GM12865 (cell line): ENCODE data around the gene BASP1.

ENCODE experiments used
- DNase-seq: peaks from one replicate; pipeline ENCODE4 v3.0.0; 2010; ENCODE audit warnings: low read depth
- H3K4me3 ChIP-seq: 2 replicates; pipeline ENCODE4 v1.5.1; 2011; ENCODE audit warnings: mild to moderate bottlenecking, low read depth, low read length, control low read depth
- TF ChIP-seq, protein P1 (sequence below): IDR thresholded peaks from 2 replicates; pipeline ENCODE4 v1.5.1; 2011; ENCODE audit warnings: low read length, control low read depth, low read depth, inconsistent platforms; ENCODE audit not compliant: insufficient read depth; ENCODE audit errors: missing control alignments

BASP1 gene

DNA sequence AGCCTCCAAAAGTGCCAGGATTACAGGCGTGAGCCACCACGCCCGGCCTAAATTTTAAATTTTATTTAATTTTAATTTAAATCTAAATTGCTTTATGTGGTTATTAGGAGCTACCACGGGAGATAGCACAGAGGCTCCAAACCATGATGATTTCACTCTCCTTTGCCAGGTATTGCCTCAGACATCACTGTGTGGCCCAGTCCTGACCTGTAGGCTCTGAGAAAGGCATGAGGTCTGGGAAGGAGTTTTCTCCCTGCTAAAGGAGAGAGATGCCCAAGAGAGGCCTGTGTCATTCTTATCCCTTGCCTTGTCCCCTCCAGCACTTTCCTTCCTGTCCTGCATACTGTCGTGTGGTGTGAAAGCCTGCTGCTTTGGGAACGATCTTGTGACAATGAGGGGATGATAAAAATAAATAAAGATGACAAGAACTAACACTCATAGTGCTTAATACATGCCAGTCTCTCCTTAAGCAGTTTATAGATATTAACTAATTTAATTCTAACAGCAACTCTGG is 37.0 kb upstream of the BASP1 start:
- no peak for DNase-seq
- no peak overlapping the region for H3K4me3 ChIP-seq
- TF ChIP-seq, protein P1, sequence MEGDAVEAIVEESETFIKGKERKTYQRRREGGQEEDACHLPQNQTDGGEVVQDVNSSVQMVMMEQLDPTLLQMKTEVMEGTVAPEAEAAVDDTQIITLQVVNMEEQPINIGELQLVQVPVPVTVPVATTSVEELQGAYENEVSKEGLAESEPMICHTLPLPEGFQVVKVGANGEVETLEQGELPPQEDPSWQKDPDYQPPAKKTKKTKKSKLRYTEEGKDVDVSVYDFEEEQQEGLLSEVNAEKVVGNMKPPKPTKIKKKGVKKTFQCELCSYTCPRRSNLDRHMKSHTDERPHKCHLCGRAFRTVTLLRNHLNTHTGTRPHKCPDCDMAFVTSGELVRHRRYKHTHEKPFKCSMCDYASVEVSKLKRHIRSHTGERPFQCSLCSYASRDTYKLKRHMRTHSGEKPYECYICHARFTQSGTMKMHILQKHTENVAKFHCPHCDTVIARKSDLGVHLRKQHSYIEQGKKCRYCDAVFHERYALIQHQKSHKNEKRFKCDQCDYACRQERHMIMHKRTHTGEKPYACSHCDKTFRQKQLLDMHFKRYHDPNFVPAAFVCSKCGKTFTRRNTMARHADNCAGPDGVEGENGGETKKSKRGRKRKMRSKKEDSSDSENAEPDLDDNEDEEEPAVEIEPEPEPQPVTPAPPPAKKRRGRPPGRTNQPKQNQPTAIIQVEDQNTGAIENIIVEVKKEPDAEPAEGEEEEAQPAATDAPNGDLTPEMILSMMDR: no peak

DNA sequence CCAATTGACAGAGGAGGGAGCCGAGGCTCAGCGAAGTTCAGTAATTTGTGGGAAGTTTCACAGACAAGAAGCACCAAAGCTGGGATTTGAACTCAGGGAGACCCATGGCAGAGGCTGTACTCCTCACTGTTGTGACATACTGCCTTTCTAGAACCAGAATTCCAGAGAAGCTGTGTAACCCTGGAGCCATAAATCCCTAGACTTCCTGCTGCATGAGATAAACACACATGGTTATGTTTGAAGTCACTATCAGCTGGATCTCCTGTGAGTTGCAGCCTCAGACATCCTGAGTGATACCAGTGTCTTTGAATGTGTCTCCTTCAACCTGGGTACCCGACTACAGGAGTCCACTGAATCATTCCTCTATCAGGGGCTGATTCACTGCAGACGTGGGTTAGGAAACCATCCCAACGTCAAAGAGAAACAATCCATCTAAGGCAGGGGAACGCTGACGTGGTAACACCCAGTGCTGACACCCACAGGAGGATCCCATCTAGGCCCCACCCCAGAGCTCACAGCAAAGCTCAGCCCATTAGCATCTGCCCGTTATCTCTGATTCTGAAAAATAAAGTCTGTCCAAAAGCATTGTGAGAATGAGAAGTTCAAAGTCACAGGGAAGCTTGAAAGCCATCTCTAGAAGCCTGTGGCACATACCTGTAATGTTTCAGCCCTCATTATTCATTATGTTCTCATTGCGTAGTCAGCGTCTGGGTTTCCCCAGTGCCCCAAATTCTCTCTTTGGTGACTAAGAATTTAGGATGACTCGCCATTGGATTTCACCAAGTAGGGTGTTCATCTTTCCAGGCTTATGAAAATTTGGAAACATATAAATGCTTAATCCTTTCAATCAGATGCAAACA is 36.3 kb upstream of the BASP1 start:
- no peak for DNase-seq
- TF ChIP-seq, protein P1: no peak
- no peak overlapping the region for H3K4me3 ChIP-seq

DNA sequence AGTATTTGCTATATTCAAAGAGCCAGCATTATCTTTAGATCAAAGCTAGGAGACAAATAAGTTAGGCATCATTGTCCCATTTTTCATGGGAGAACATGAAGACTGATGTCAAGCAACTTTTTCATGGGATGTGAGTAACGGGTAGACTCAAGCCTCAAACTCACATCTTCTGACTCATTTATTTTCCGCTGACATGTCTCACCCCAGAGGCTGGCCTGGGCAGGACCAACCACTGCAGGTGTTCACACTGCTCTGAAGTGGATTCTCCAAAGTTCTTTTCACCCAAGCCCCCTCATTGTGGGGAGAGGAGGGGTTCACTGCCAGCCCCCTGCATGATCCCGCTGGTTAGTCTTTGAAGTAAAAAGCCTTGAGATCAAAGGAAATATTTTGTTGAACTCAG is 34.9 kb upstream of the BASP1 start:
- DNase-seq: no peak
- TF ChIP-seq, protein P1: no peak

DNA sequence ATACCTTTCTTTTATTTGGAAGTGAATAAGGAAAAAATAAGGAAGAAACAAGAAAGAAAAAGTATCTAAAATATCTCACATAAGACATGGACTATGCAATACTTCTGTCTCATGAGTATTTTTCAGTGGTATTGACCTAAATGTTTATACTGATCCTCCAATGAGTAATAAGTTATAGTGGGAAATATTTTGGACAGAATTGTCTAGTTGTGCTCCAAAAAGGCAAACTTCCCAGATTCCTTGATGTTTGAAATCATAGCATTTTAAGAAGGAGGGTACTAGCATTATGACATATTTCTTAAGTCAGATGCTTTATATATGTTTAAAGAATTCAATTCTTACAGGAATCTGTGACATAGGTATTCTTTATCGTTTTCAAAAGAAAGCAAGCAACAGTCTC is 34.5 kb upstream of the BASP1 start:
- no peak overlapping the region for H3K4me3 ChIP-seq
- DNase-seq: no peak
- TF ChIP-seq, protein P1: no peak

More for the DNA sequence above, 34.9 kb upstream of the BASP1 start:
- no peak overlapping the region for H3K4me3 ChIP-seq

DNA sequence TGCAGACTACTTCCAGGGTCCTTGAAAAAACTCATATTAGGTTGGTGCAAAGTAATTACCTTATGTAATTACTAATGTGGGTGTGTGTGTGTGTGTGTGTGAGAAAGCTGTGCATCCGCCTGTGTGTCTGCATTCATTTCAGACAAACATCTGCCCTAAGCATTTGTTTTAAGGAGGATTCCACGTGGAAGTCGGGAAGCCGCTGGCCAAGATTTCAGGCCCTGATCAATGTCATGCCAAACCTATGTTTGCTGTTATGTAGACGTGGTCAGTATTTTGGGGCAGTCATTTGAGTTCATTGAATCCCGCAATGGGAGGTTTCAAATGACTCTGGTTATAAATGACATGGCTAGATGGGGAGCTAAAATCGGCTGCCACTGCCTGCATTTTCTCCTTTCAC is 33.6 kb upstream of the BASP1 start:
- TF ChIP-seq, protein P1: no peak
- no peak overlapping the region for H3K4me3 ChIP-seq
- no peak for DNase-seq

DNA sequence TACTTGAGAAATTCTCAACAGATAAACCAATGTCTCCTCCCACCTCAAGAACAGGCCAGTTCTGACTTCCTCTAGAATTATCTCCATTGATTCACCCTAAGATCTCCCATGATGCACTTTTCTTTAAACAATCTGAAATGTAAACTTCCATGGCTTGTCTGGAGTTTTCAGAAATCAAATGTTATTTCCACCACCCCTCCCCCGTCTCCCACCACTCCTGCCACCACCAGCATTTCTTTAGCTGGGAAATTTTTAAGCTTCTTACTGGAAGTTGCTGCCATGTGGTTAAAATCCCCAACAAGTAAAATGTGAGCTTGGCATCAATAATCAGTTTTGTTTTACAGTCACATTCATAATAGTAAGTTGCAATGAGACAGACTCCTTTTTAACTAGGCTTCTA is 32.8 kb upstream of the BASP1 start:
- no peak overlapping the region for H3K4me3 ChIP-seq
- no peak for DNase-seq
- TF ChIP-seq, protein P1: no peak
